Thyroid gland (tissue), 4 donors: ENCODE measurements around the gene SNAPIN. TPM values are rescaled to one million over a fixed set of nuclear protein-coding genes. Genes with fewer than 3 reads are reported as not detected.

Experiments used
- DNase-seq, 2 donors: peaks; one replicate each; pipeline ENCODE4 v3.0.0-alpha.2; 2019
- H3K27ac ChIP-seq, 3 donors: fragments of 200-600 bp; sonication (generic); 1 replicate in 2 of 3; 2 replicates in 1 of 3; pipeline ENCODE4 v1.5.1; 2016 to 2019; ENCODE audit warnings: mild to moderate bottlenecking in 1 of 3, moderate library complexity in 1 of 3
- H3K27me3 ChIP-seq: fragments of 200-600 bp; sonication (generic); one replicate; pipeline ENCODE4 v1.5.1; 2019
- H3K36me3 ChIP-seq, 2 donors: fragments of 200-600 bp; sonication (generic); one replicate each; pipeline ENCODE4 v1.5.1; 2016 to 2019
- H3K4me1 ChIP-seq, 2 donors: fragments of 200-600 bp; sonication (generic); one replicate each; pipeline ENCODE4 v1.5.1; 2017 to 2019
- H3K4me3 ChIP-seq, 3 donors: fragments of 200-600 bp; sonication (generic); replicated peaks in 1 of 3; 1 replicate in 2 of 3; 2 replicates in 1 of 3; pipeline ENCODE4 v1.5.1; 2016; ENCODE audit warnings: mild to moderate bottlenecking in 1 of 3
- H3K9me3 ChIP-seq: fragments of 200-600 bp; sonication (generic); one replicate; pipeline ENCODE4 v1.5.1; 2017
- CTCF ChIP-seq, 6 experiments: fragments of 200-600 bp in 3 of 6; fragments of 450-650 bp in 3 of 6; sonication (generic) in 3 of 6; IDR thresholded peaks; one replicate each; pipeline ENCODE4 v1.5.1; 2016 to 2019; ENCODE audit warnings: antibody characterized with exemption in 6 of 6, mild to moderate bottlenecking in 2 of 6, inconsistent platforms in 1 of 6, moderate library complexity in 1 of 6
- POLR2A ChIP-seq, 2 donors: fragments of 450-650 bp; IDR thresholded peaks; one replicate each; pipeline ENCODE4 v1.6.1; 2017; ENCODE audit warnings: antibody characterized with exemption in 2 of 2, mild to moderate bottlenecking in 2 of 2, moderate library complexity in 1 of 2
- WGBS, 2 donors: methylation state at CpG; one replicate each; pipeline ENCODE4 v1.1.5; 2017; 5-methylcytosine and 5-hydroxymethylcytosine counted together
- intact Hi-C: fragments of 100-400 bp; cut with DNase I; formaldehyde crosslinking; loops from one replicate; pipeline ENCODE4 v1.15.1; 2023
- total RNA-seq, 4 donors: library from RNA; depleted of rRNA; stranded (reverse); fragments of >200 nt; gene quantifications; one replicate each; pipeline ENCODE4 v1.2.3, GENCODE V29; 2016

SNAPIN gene
- total RNA-seq, 4 donors from 2014 or later: 52.0 to 71.9 (median 63.9) TPM

DNA sequence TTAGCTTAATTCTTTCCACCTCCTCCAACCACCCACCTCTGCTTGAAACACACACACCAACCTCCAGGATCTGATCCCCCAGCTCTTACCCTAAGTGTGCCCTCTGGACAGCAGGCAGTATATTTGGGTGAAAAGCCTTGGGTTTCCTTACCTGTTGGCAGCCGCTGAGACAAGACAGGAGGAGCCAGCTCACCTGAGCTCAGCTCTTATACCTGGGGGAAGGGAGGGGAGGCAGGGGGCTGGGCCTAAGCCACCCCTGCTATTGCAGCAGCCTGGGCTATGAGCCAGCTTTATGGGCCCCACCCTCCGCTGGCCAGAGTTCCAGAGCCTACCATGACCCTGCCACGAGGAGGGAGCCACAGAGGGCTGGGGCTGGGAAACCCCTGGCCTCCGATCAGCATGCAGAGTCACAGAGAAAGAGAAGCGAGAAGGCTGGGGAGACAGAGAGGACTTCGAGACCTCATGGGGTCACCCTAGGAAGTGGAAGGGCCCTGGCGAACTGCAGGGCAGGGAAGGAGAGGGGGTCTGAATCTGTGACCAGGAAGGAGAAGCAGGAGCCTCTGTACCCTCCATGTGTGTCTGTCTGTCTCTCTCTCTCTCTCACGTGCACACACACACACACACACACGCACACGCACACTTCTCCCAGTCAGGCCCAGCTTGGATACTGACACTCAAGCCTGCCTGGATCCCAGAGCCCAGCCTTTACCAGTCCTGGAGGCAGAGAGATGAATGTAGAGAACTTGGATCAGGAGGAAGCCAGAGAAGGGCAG is 42.2 kb upstream of the SNAPIN start, which contains the start of gene S100A14:
Gene S100A14 (minus strand): TSS at position 182 of the 773 bp plus-strand sequence. CDS start 467 bp downstream, outside the sequence.
- intact Hi-C loops: no loop called here
- TF ChIP-seq CTCF (IDR thresholded peaks at IDR 0.05) (peak in 1 of 6 experiments; percentile 9), POLR2A (IDR thresholded peaks at IDR 0.05) (peak in 1 of 2 donors; percentile 77)
- peaks cover 49 to 60% of the 10 kb centered on the region in 2 donors for H3K4me1 ChIP-seq
- peak; percentile 94 to 96 for DNase-seq
- peak within 1 kb of the TSS in 1 of 3 donors; percentile 19 for H3K4me3 ChIP-seq
- 30 to 38% methylated on average over 10 of the region's 10 CpGs for WGBS, 2 donors
- peak within 1 kb of the TSS; percentile 75 to 89 (median 77) for H3K27ac ChIP-seq
- H3K36me3 ChIP-seq: peaks cover 0 to 8% of the 10 kb centered on the region in 2 donors
- no peaks in the 10 kb centered on the region for H3K9me3 ChIP-seq
- H3K27me3 ChIP-seq: no peaks in the 10 kb centered on the region

GRCh38 chr1:153616917-153617311 is 41.6 kb upstream of the SNAPIN start:
- 45 to 80% methylated on average over 2 to 5 of the region's 5 CpGs for WGBS, 2 donors
- H3K36me3 ChIP-seq: peaks cover 0 to 8% of the 10 kb centered on the region in 2 donors
- intact Hi-C loops: no loop called here
- H3K9me3 ChIP-seq: no peaks in the 10 kb centered on the region
- peaks cover 43 to 54% of the 10 kb centered on the region in 2 donors for H3K4me1 ChIP-seq
- H3K27me3 ChIP-seq: no peaks in the 10 kb centered on the region
- TF ChIP-seq POLR2A (IDR thresholded peaks at IDR 0.05) (peak in 1 of 2 donors; percentile 19), CTCF (IDR thresholded peaks at IDR 0.05) (no peak)
- DNase-seq: peak; percentile 88 to 90
- H3K27ac ChIP-seq: peak overlapping the region; percentile 75 to 89 (median 77)
- H3K4me3 ChIP-seq: no peak overlapping the region

GRCh38 chr1:153617663-153618062 is 40.8 kb upstream of the SNAPIN start:
- peaks cover 0 to 8% of the 10 kb centered on the region in 2 donors for H3K36me3 ChIP-seq
- no peak overlapping the region for H3K4me3 ChIP-seq
- H3K27me3 ChIP-seq: no peaks in the 10 kb centered on the region
- peak overlapping the region; percentile 75 to 89 (median 77) for H3K27ac ChIP-seq
- peak; percentile 56 to 84 for DNase-seq
- peaks cover 49 to 61% of the 10 kb centered on the region in 2 donors for H3K4me1 ChIP-seq
- 17 to 27% methylated on average over 3 to 4 of the region's 6 CpGs for WGBS, 2 donors
- TF ChIP-seq CTCF (IDR thresholded peaks at IDR 0.05): peak in 5 of 6 experiments; percentile 54 to 88 (median 61)
- TF ChIP-seq POLR2A (IDR thresholded peaks at IDR 0.05): no peak
- no peaks in the 10 kb centered on the region for H3K9me3 ChIP-seq
- intact Hi-C loops: no loop called here

DNA sequence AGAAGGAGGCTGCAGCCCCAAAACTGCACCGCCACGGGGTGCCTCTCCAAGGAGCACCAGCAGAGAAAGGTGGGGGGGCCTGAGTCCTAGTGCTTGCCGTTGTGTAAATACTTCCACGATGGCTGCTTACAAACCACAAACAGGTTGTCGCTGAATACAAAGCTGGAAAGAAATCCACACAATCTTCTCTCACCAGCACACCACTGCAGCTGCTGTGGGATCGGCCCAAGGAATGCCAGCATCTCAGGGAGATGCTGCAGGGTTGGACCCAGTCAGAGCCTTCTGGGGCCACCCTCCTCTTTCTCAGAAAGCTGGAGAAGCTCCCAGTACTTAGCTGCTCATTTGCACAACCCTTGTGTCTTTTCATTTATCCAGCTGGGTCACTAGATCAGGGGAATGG is 39.3 kb upstream of the SNAPIN start:
- peak overlapping the region in 2 of 3 donors; percentile 77 to 89 for H3K27ac ChIP-seq
- 96 to 98% methylated on average over 6 of the region's 6 CpGs for WGBS, 2 donors
- peaks cover 56 to 62% of the 10 kb centered on the region in 2 donors for H3K4me1 ChIP-seq
- TF ChIP-seq CTCF (IDR thresholded peaks at IDR 0.05): no peak
- no peak for TF ChIP-seq POLR2A (IDR thresholded peaks at IDR 0.05)
- intact Hi-C loops: no loop called here
- no peak for DNase-seq
- no peak overlapping the region for H3K4me3 ChIP-seq
- no peaks in the 10 kb centered on the region for H3K27me3 ChIP-seq
- no peaks in the 10 kb centered on the region for H3K9me3 ChIP-seq
- peaks cover 0 to 8% of the 10 kb centered on the region in 2 donors for H3K36me3 ChIP-seq

GRCh38 chr1:153623101-153623500 is 35.4 kb upstream of the SNAPIN start:
- H3K27me3 ChIP-seq: no peaks in the 10 kb centered on the region
- H3K4me1 ChIP-seq: peaks cover 54 to 56% of the 10 kb centered on the region in 2 donors
- peak; percentile 74 to 79 for DNase-seq
- intact Hi-C loops: no loop called here
- TF ChIP-seq POLR2A (IDR thresholded peaks at IDR 0.05): no peak
- TF ChIP-seq CTCF (IDR thresholded peaks at IDR 0.05): no peak
- H3K9me3 ChIP-seq: no peaks in the 10 kb centered on the region
- peaks cover 2 to 8% of the 10 kb centered on the region in 2 donors for H3K36me3 ChIP-seq
- peak overlapping the region; percentile 78 to 99 (median 96) for H3K27ac ChIP-seq
- 20 to 38% methylated on average over 7 of the region's 7 CpGs for WGBS, 2 donors
- no peak overlapping the region for H3K4me3 ChIP-seq
